ENCODE data around the gene ZBTB46.
"Not testable (repeated sequence)": the region's sequence is repeated elsewhere in the genome, so short reads cannot be mapped to it uniquely, and the experiment has no call there.

Gene ZBTB46

GRCh38 chr20:63783970-63784369 is 47.1 kb downstream of the ZBTB46 start:
- no peak for DNase-seq

GRCh38 chr20:63782521-63782971 is 48.5 kb downstream of the ZBTB46 start:
- DNase-seq = no peak

- no peak for DNase-seq
These were observed 49.0 kb downstream of the ZBTB46 start for GRCh38 chr20:63782051-63782471.

GRCh38 chr20:63781181-63781580 is 49.9 kb downstream of the ZBTB46 start:
- no peak for DNase-seq

GRCh38 chr20:63778857-63779256 is 52.2 kb downstream of the ZBTB46 start:
- no peak for DNase-seq

GRCh38 chr20:63778034-63778752 is 52.9 kb downstream of the ZBTB46 start:
- no peak for DNase-seq

- DNase-seq = no peak
These were observed 53.5 kb downstream of the ZBTB46 start for GRCh38 chr20:63777614-63778013.

- DNase-seq = not testable (repeated sequence)
These were observed 54.2 kb downstream of the ZBTB46 start for GRCh38 chr20:63776875-63777274.

- no peak for DNase-seq
These were observed 55.7 kb downstream of the ZBTB46 start for GRCh38 chr20:63775096-63775978.

GRCh38 chr20:63774306-63774705 is 56.8 kb downstream of the ZBTB46 start:
- DNase-seq = no peak

- DNase-seq = no peak
These were observed 57.4 kb downstream of the ZBTB46 start for GRCh38 chr20:63773571-63774241.

GRCh38 chr20:63772781-63773518 is 58.1 kb downstream of the ZBTB46 start:
- DNase-seq = no peak

GRCh38 chr20:63771046-63771707 is 59.9 kb downstream of the ZBTB46 start:
- no peak for DNase-seq

GRCh38 chr20:63769891-63770474 is 61.1 kb downstream of the ZBTB46 start:
- no peak for DNase-seq

- no peak for DNase-seq
These were observed 62.2 kb downstream of the ZBTB46 start for GRCh38 chr20:63768591-63769515.

- DNase-seq = no peak
These were observed 63.2 kb downstream of the ZBTB46 start for GRCh38 chr20:63767886-63768285.

- no peak for DNase-seq
These were observed 63.6 kb downstream of the ZBTB46 start for GRCh38 chr20:63767456-63767855.

GRCh38 chr20:63766695-63767426 is 64.2 kb downstream of the ZBTB46 start:
- DNase-seq = no peak

- DNase-seq = no peak
These were observed 65.2 kb downstream of the ZBTB46 start for GRCh38 chr20:63765902-63766301.
